Suprapubic skin (tissue), 4 donors: ENCODE measurements around the gene MAST4.

Experiments used
- CTCF ChIP-seq, 2 donors: fragments of 200-600 bp in 1 of 2; fragments of 450-650 bp in 1 of 2; sonication (generic) in 1 of 2; IDR thresholded peaks; one replicate each; pipeline ENCODE4 v1.5.1; 2016 to 2019; ENCODE audit warnings: antibody characterized with exemption in 2 of 2, mild to moderate bottlenecking in 1 of 2, moderate library complexity in 1 of 2
- EP300 ChIP-seq: sonication (generic); formaldehyde crosslinking; IDR thresholded peaks from one replicate; pipeline ENCODE4 v1.6.1; 2017; ENCODE audit warnings: antibody characterized with exemption
- POLR2A ChIP-seq, 2 donors: fragments of 450-650 bp; IDR thresholded peaks; one replicate each; pipeline ENCODE4 v1.6.1; 2017; ENCODE audit warnings: antibody characterized with exemption in 2 of 2, mild to moderate bottlenecking in 2 of 2, moderate library complexity in 2 of 2
- POLR2AphosphoS5 ChIP-seq, 3 donors: sonication (generic); formaldehyde crosslinking; IDR thresholded peaks; one replicate each; pipeline ENCODE4 v1.6.1; 2017; ENCODE audit warnings: antibody characterized with exemption in 3 of 3

GRCh38 chr5:67000794-67001475, 404.7 kb downstream of the MAST4 start:
- TF ChIP-seq POLR2AphosphoS5 (IDR thresholded peaks at IDR 0.05) = no peak
- TF ChIP-seq CTCF (IDR thresholded peaks at IDR 0.05) = no peak
- no peak for TF ChIP-seq POLR2A (IDR thresholded peaks at IDR 0.05)
- no peak for TF ChIP-seq EP300
